GM21526 (cell line): Measurements from ENCODE around the gene NFKBIB.
"Not testable (repeated sequence)": the region's sequence is repeated elsewhere in the genome, so short reads cannot be mapped to it uniquely, and the experiment has no call there.

Source experiments
- ATAC-seq: cut with Tn5 transposase; IDR thresholded peaks from one replicate; pipeline ENCODE4 v1.9.1; 2021; ENCODE audit warnings: moderate library complexity; ENCODE audit not compliant: unreplicated experiment, low FRiP score

The NFKBIB gene

GRCh38 chr19:38924388-38924787, 24.6 kb downstream of the NFKBIB start:
- ATAC-seq = no peak

- ATAC-seq = no peak
These were observed 28.7 kb downstream of the NFKBIB start for GRCh38 chr19:38928391-38929001.

GRCh38 chr19:38929929-38930775, 30.4 kb downstream of the NFKBIB start, which contains the start of gene SARS2:
Gene SARS2 (minus strand): TSS chr19:38930763. CDS start chr19:38930736, 27 bp downstream.
- peak; percentile 68 for ATAC-seq

GRCh38 chr19:38930776-38931520, 31.2 kb downstream of the NFKBIB start, which contains the start of gene MRPS12:
Gene MRPS12 (plus strand): TSS chr19:38930944. CDS start chr19:38931295, 351 bp downstream.
- ATAC-seq = peak; percentile 74

- ATAC-seq = no peak
These were observed 31.7 kb downstream of the NFKBIB start for GRCh38 chr19:38931521-38931793.

- ATAC-seq = no peak
These were observed 32.8 kb downstream of the NFKBIB start for GRCh38 chr19:38932425-38933179.

- no peak for ATAC-seq
These were observed 33.8 kb downstream of the NFKBIB start for GRCh38 chr19:38933544-38933943.

GRCh38 chr19:38939957-38940356, 40.2 kb downstream of the NFKBIB start:
- ATAC-seq = no peak

GRCh38 chr19:38941466-38941865, 41.7 kb downstream of the NFKBIB start:
- not testable (repeated sequence) for ATAC-seq

- no peak for ATAC-seq
These were observed 42.2 kb downstream of the NFKBIB start for GRCh38 chr19:38941979-38942378.

- no peak for ATAC-seq
These were observed 42.9 kb downstream of the NFKBIB start for GRCh38 chr19:38942471-38943181.

- no peak for ATAC-seq
These were observed 45.3 kb downstream of the NFKBIB start for GRCh38 chr19:38944981-38945506.

GRCh38 chr19:38945562-38946228, 45.9 kb downstream of the NFKBIB start:
- ATAC-seq = no peak

GRCh38 chr19:38946229-38947010, 46.7 kb downstream of the NFKBIB start:
- no peak for ATAC-seq

- ATAC-seq = no peak
These were observed 50.0 kb downstream of the NFKBIB start for GRCh38 chr19:38949580-38950367.

GRCh38 chr19:38951187-38951586, 51.4 kb downstream of the NFKBIB start:
- ATAC-seq = no peak

- no peak for ATAC-seq
These were observed 52.8 kb downstream of the NFKBIB start for GRCh38 chr19:38952395-38953165.
